ENCODE measurements around the gene CWC15. TPM values are rescaled to one million over a fixed set of nuclear protein-coding genes. Genes with fewer than 3 reads are reported as not detected.

CWC15 gene
- total and polyA plus RNA-seq, 3 experiments from 2014 or later = 60.3 to 100 (median 96.6) TPM

DNA sequence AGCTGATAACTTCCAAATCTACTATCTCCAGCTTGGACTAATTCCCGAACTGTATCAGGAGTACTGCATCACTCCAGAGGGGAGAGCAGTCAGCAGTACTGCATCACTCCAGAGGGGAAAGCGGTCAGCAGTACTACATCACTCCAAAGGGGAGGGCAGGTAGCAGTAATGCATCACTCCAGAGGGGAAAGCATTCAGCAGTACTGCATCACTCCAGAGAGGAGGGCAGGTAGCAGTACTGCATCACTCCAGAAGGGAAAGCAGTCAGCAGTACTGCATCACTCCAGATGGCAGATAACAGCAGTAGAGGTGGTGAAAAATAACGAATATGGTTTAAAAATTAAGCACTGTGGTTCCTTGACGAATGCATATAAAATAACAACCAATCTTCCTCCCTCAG lies 8.4 kb downstream of the CWC15 start:
- no peaks in the 10 kb centered on the region for H3K9me3 Mint-ChIP-seq
- Histone ChIP-seq H3K4me1 (ENCODE audit: insufficient read depth, low read length) (no peaks in the 10 kb centered on the region), H3K9me3 (ENCODE audit: low read length) (no peaks in the 10 kb centered on the region), H3K4me3 (ENCODE audit: low read length) (no peak overlapping the region), H3K36me3 (ENCODE audit: insufficient read depth, low read length) (peaks cover 64% of the 10 kb centered on the region), H3K27ac (ENCODE audit: low read depth, low read length) (no peak overlapping the region), H3K27me3 (ENCODE audit: insufficient read depth, low read length, poor library complexity, severe bottlenecking) (no peaks in the 10 kb centered on the region)
- H3K27ac Mint-ChIP-seq = peak overlapping the region in 2 of 8 donors; percentile 4 to 35
- H3K4me3 Mint-ChIP-seq = no peak overlapping the region
- POLR2A ChIA-PET = no interaction called here
- peaks cover 9 to 89% (median 31%) of the 10 kb centered on the region in 3 donors for H3K36me3 Mint-ChIP-seq
- no peaks in the 10 kb centered on the region for H3K27me3 Mint-ChIP-seq
- H3K4me1 Mint-ChIP-seq = peaks cover 15 to 39% (median 21%) of the 10 kb centered on the region in 3 donors
- CTCF ChIA-PET = no interaction called here
- no peak for DNase-seq

DNA sequence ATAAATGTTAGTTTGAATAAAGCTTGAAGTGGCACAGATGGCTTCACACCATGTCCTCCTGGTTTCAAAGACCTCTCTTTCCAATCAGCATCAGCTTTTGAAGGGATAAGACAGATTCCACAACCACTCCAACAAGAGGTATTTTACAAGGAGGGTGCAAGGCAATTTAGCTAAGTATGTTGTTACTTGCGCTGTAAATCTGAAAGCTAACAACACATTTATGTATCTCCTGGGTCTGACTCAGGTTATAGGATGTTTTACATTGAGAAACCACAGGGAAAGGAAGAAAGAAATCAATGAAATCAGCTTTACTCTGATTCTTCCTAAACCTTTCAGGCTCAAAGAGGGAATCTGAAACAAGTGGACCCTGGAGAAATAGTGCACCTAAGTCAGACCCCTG lies 12.1 kb downstream of the CWC15 start:
- Histone ChIP-seq H3K4me3 (ENCODE audit: low read length) (no peak overlapping the region), H3K4me1 (ENCODE audit: insufficient read depth, low read length) (no peaks in the 10 kb centered on the region), H3K27ac (ENCODE audit: low read depth, low read length) (no peak overlapping the region), H3K36me3 (ENCODE audit: insufficient read depth, low read length) (peaks cover 48% of the 10 kb centered on the region), H3K27me3 (ENCODE audit: insufficient read depth, low read length, poor library complexity, severe bottlenecking) (no peaks in the 10 kb centered on the region), H3K9me3 (ENCODE audit: low read length) (no peaks in the 10 kb centered on the region)
- no peak overlapping the region for H3K27ac Mint-ChIP-seq
- H3K36me3 Mint-ChIP-seq = peaks cover 0 to 72% (median 18%) of the 10 kb centered on the region in 3 donors
- ChIA-PET POLR2A (interaction anchor here (1.4 kb wide), 1 partner anchor 12 kb away, joined by 5 read pairs; the partner anchor contains the start of genes CWC15 and KDM4D), CTCF (interaction anchor here (2.2 kb wide), 1 partner anchor 10 kb away, joined by 7 read pairs; no protein-coding TSS in a partner anchor)
- H3K27me3 Mint-ChIP-seq = no peaks in the 10 kb centered on the region
- H3K4me3 Mint-ChIP-seq = no peak overlapping the region
- no peaks in the 10 kb centered on the region for H3K9me3 Mint-ChIP-seq
- DNase-seq = no peak
- H3K4me1 Mint-ChIP-seq = peaks cover 4 to 20% (median 7%) of the 10 kb centered on the region in 3 donors

DNA sequence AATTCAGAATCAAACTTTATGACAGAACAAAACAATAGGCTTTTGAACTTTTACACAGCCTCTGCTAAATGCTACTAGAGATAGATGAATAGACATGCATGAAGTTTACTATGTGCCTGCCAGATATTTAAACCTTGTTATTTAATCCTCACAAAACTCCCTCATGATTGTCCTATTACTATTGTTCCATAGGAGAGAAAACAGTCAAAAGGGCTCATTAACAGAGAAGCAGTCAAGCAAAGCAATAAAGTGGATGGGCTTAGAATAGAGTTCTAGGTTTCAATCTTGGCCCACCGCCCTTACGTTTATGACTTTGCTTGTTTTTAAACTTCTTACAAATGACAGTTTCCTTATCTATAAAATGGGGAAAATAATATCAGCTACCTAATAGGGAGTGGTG lies 12.9 kb downstream of the CWC15 start:
- Mint-ChIP-seq H3K9me3 (no peaks in the 10 kb centered on the region), H3K27me3 (no peaks in the 10 kb centered on the region), H3K27ac (no peak overlapping the region), H3K4me3 (no peak overlapping the region), H3K36me3 (peaks cover 0 to 65% (median 17%) of the 10 kb centered on the region in 3 donors), H3K4me1 (peaks cover under 1 to 12% (median 4%) of the 10 kb centered on the region in 3 donors)
- Histone ChIP-seq H3K27me3 (ENCODE audit: insufficient read depth, low read length, poor library complexity, severe bottlenecking) (no peaks in the 10 kb centered on the region), H3K9me3 (ENCODE audit: low read length) (no peaks in the 10 kb centered on the region), H3K36me3 (ENCODE audit: insufficient read depth, low read length) (peaks cover 40% of the 10 kb centered on the region), H3K4me3 (ENCODE audit: low read length) (no peak overlapping the region), H3K4me1 (ENCODE audit: insufficient read depth, low read length) (no peaks in the 10 kb centered on the region), H3K27ac (ENCODE audit: low read depth, low read length) (no peak overlapping the region)
- ChIA-PET CTCF (interaction anchor here (2.2 kb wide), 1 partner anchor 9 kb away, joined by 7 read pairs; no protein-coding TSS in a partner anchor), POLR2A (interaction anchor here (1.4 kb wide), 1 partner anchor 13 kb away, joined by 5 read pairs; the partner anchor contains the start of genes CWC15 and KDM4D)
- DNase-seq = no peak

- no peaks in the 10 kb centered on the region for H3K9me3 Mint-ChIP-seq
- Histone ChIP-seq H3K27me3 (ENCODE audit: insufficient read depth, low read length, poor library complexity, severe bottlenecking) (no peaks in the 10 kb centered on the region), H3K27ac (ENCODE audit: low read depth, low read length) (no peak overlapping the region), H3K36me3 (ENCODE audit: insufficient read depth, low read length) (peaks cover 27% of the 10 kb centered on the region), H3K4me3 (ENCODE audit: low read length) (no peak overlapping the region), H3K9me3 (ENCODE audit: low read length) (no peaks in the 10 kb centered on the region), H3K4me1 (ENCODE audit: insufficient read depth, low read length) (peaks cover 5% of the 10 kb centered on the region)
- H3K36me3 Mint-ChIP-seq = peaks cover 0 to 52% (median 10%) of the 10 kb centered on the region in 3 donors
- POLR2A ChIA-PET = no interaction called here
- peak overlapping the region in 1 of 7 donors; percentile 59 for H3K4me3 Mint-ChIP-seq
- DNase-seq = no peak
- H3K27ac Mint-ChIP-seq = peak overlapping the region in 2 of 8 donors; percentile 37 to 60
- H3K4me1 Mint-ChIP-seq = no peaks in the 10 kb centered on the region
- no peaks in the 10 kb centered on the region for H3K27me3 Mint-ChIP-seq
- CTCF ChIA-PET = no interaction called here
Observed at GRCh38 chr11:94959179-94959578, 14.2 kb downstream of the CWC15 start.

DNA sequence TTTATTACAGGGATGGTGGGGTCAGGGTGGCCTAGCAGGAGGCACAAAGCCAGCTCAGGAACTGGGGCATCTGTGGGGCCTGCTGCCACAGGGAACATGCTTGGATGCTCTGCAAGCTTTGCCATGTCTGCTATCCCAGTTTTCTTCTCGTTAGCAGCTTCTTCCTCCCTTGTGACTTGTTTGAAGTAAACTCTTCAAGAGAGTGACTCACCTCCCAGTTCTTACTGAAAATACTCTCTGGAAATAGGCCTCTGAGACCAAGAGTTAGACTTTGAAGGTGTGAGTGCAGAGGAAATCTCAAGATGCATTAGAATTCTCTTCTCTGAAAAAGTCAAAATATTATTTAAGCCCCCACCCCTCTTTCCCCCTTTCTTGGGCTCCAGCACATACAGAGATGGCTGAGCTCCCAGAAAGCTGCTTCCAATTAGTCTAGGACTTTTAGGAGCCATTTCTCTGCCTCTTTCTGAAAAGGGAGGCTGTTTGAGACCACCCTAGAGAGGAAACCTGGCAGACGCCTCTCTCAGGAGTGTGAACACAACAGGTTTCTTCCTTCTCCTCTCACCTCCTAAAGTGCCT lies 15.1 kb downstream of the CWC15 start:
- H3K36me3 Mint-ChIP-seq = peaks cover 0 to 43% (median 8%) of the 10 kb centered on the region in 3 donors
- POLR2A ChIA-PET = interaction anchor here (0.7 kb wide), 1 partner anchor 460 kb away, joined by 4 read pairs; no protein-coding TSS in a partner anchor
- H3K4me1 Mint-ChIP-seq = no peaks in the 10 kb centered on the region

DNA sequence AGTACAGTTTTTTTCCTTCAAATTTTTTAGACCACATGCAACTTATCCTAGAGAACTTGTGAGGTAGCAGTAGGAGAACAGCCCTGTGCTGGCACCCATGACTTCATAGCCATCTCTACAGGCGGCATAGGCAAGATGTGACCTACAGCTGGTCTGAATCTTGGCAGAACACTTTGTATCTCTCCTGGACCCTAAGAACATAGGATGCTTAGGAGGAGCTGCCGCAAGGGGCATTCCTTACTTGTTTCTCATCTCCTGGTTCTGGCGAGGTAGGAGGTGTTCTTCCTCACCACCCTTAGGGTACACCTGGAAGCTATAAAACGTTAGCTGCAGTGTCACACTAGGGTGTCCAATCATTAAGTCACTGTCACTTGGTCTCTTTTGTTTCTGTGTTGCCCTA lies 16.4 kb downstream of the CWC15 start:
- Histone ChIP-seq H3K9me3 (ENCODE audit: low read length) (no peaks in the 10 kb centered on the region), H3K4me1 (ENCODE audit: insufficient read depth, low read length) (peaks cover 5% of the 10 kb centered on the region), H3K36me3 (ENCODE audit: insufficient read depth, low read length) (peaks cover 8% of the 10 kb centered on the region), H3K27ac (ENCODE audit: low read depth, low read length) (no peak overlapping the region), H3K27me3 (ENCODE audit: insufficient read depth, low read length, poor library complexity, severe bottlenecking) (no peaks in the 10 kb centered on the region), H3K4me3 (ENCODE audit: low read length) (no peak overlapping the region)
- peaks cover 0 to 33% (median 4%) of the 10 kb centered on the region in 3 donors for H3K36me3 Mint-ChIP-seq
- H3K4me1 Mint-ChIP-seq = no peaks in the 10 kb centered on the region
- H3K27me3 Mint-ChIP-seq = no peaks in the 10 kb centered on the region
- peak overlapping the region in 2 of 8 donors; percentile 23 to 61 for H3K27ac Mint-ChIP-seq
- no peak for DNase-seq
- H3K4me3 Mint-ChIP-seq = no peak overlapping the region
- no peaks in the 10 kb centered on the region for H3K9me3 Mint-ChIP-seq
- CTCF ChIA-PET = no interaction called here
- POLR2A ChIA-PET = no interaction called here

More for the DNA sequence above, 15.1 kb downstream of the CWC15 start:
- H3K27me3 Mint-ChIP-seq = no peaks in the 10 kb centered on the region
- peaks cover 18% of the 10 kb centered on the region for H3K36me3 ChIP-seq (ENCODE audit: insufficient read depth, low read length)
- H3K4me3 ChIP-seq (ENCODE audit: low read length) = no peak overlapping the region
- peaks cover 5% of the 10 kb centered on the region for H3K4me1 ChIP-seq (ENCODE audit: insufficient read depth, low read length)
- no peaks in the 10 kb centered on the region for H3K9me3 Mint-ChIP-seq
- no peaks in the 10 kb centered on the region for H3K27me3 ChIP-seq (ENCODE audit: insufficient read depth, low read length, poor library complexity, severe bottlenecking)
- no peak overlapping the region for H3K27ac ChIP-seq (ENCODE audit: low read depth, low read length)
- H3K27ac Mint-ChIP-seq = peak overlapping the region in 3 of 8 donors; percentile 51 to 78 (median 69)
- CTCF ChIA-PET = no interaction called here
- H3K4me3 Mint-ChIP-seq = no peak overlapping the region
- DNase-seq = no peak
- H3K9me3 ChIP-seq (ENCODE audit: low read length) = no peaks in the 10 kb centered on the region

- H3K27me3 ChIP-seq (ENCODE audit: insufficient read depth, low read length, poor library complexity, severe bottlenecking) = no peaks in the 10 kb centered on the region
- H3K4me3 Mint-ChIP-seq = no peak overlapping the region
- H3K36me3 Mint-ChIP-seq = peaks cover 2 to 15% (median 5%) of the 10 kb centered on the region in 3 donors
- no peak overlapping the region for H3K27ac Mint-ChIP-seq
- H3K9me3 Mint-ChIP-seq = peaks cover 0 to 6% (median 0%) of the 10 kb centered on the region in 5 donors
- H3K9me3 ChIP-seq (ENCODE audit: low read length) = no peaks in the 10 kb centered on the region
- CTCF ChIA-PET = no interaction called here
- DNase-seq = no peak
- peaks cover 2 to 3% of the 10 kb centered on the region in 2 donors for H3K27me3 Mint-ChIP-seq
- H3K27ac ChIP-seq (ENCODE audit: low read depth, low read length) = no peak overlapping the region
- no peak overlapping the region for H3K4me3 ChIP-seq (ENCODE audit: low read length)
- H3K36me3 ChIP-seq (ENCODE audit: insufficient read depth, low read length) = peaks cover 3% of the 10 kb centered on the region
- H3K4me1 ChIP-seq (ENCODE audit: insufficient read depth, low read length) = peaks cover 5% of the 10 kb centered on the region
- POLR2A ChIA-PET = no interaction called here
- H3K4me1 Mint-ChIP-seq = no peaks in the 10 kb centered on the region
Observed at GRCh38 chr11:94954753-94955152, 18.6 kb downstream of the CWC15 start.

DNA sequence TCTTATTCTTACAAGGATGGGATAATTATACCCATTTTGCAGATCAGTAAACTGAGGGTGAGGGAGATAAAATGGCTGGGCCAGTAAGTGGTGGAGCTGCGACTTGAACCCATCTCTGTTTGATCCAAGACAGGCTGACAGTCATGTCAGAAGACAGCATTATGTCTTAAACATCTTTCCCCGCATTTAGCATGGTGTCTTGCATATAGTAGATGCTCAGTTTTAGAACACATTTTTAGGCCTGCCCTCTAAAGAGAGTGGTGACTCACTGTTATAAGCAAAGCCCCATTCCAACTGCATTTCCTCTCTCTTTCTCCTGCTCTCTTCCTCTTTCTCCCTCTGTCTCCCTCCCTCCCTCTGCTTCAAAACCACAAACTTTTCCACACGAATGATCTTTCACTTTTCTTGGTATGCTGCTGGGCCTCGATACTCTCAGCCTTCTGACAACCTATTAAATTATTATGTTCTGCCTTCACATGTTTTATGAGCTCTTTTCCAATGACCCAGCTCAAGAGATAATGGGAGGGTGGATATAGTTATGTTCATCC lies 25.2 kb downstream of the CWC15 start:
- POLR2A ChIA-PET = no interaction called here
- Mint-ChIP-seq H3K9me3 (peaks cover 0 to 7% (median 4%) of the 10 kb centered on the region in 5 donors), H3K27me3 (peaks cover 11% of the 10 kb centered on the region in 2 donors), H3K36me3 (peaks cover 0 to 11% (median 1%) of the 10 kb centered on the region in 3 donors), H3K4me1 (no peaks in the 10 kb centered on the region), H3K27ac (no peak overlapping the region), H3K4me3 (no peak overlapping the region)
- Histone ChIP-seq H3K27ac (ENCODE audit: low read depth, low read length) (no peak overlapping the region), H3K36me3 (ENCODE audit: insufficient read depth, low read length) (no peaks in the 10 kb centered on the region), H3K4me1 (ENCODE audit: insufficient read depth, low read length) (no peaks in the 10 kb centered on the region), H3K4me3 (ENCODE audit: low read length) (no peak overlapping the region), H3K9me3 (ENCODE audit: low read length) (no peaks in the 10 kb centered on the region), H3K27me3 (ENCODE audit: insufficient read depth, low read length, poor library complexity, severe bottlenecking) (no peaks in the 10 kb centered on the region)
- CTCF ChIA-PET = no interaction called here
- DNase-seq = no peak

Data from CD8-positive, alpha-beta memory T cell (primary cell).